Adipocyte (in vitro differentiated cells): Measurements from ENCODE around the gene SMARCC2.

Experiments
- DNase-seq: peaks from one replicate; pipeline ENCODE4 v3.0.0-alpha.2; 2015; ENCODE audit warnings: low read depth
- H3K27me3 ChIP-seq: replicated peaks from 2 replicates; pipeline ENCODE4 v1.7.0; 2013; ENCODE audit warnings: mild to moderate bottlenecking, low read length, moderate library complexity; ENCODE audit not compliant: control insufficient read depth, insufficient read depth
- H3K36me3 ChIP-seq: 2 replicates; pipeline ENCODE4 v1.7.0; 2013; ENCODE audit warnings: low read length, mild to moderate bottlenecking, moderate library complexity; ENCODE audit not compliant: control insufficient read depth, insufficient read depth, severe bottlenecking
- H3K4me1 ChIP-seq: 2 replicates; pipeline ENCODE4 v1.7.0; 2013; ENCODE audit warnings: mild to moderate bottlenecking, low read length, moderate library complexity; ENCODE audit not compliant: control insufficient read depth, insufficient read depth
- H3K4me3 ChIP-seq: 2 replicates; pipeline ENCODE4 v1.7.0; 2013; ENCODE audit warnings: mild to moderate bottlenecking, low read length, moderate library complexity
- H3K9ac ChIP-seq: 2 replicates; pipeline ENCODE4 v1.7.0; 2013; ENCODE audit warnings: mild to moderate bottlenecking, low read length, moderate library complexity
- H3K9me3 ChIP-seq: 2 replicates; pipeline ENCODE4 v1.7.0; 2013; ENCODE audit warnings: mild to moderate bottlenecking, low read length, moderate library complexity; ENCODE audit not compliant: control insufficient read depth

SMARCC2 gene

DNA sequence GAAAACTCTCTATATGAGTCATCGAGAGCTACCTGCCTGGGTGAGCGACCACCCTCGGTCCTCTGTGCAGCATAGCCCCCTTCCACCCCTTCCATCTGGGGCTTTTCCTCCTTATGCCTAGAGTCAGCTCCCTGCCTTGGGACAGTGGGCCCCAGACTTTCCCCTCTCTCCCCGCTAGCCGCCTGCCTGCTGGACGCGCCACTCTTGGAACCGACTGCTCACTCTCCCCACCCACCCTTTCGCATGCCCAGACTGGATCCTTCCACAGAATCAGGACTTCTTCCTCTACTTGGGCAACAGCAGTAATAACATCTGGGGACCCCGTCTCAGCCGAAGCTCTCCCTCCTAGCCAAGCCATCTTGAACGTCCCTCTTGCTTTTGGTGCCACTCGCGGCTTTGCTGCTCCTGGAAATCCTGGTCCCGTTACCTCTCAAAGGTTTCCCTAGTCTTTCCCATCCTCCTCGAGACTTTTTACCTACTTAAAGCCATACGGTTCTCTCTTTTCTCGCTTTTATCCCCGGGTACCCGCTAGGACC, 60.5 kb downstream of the SMARCC2 start:
- Histone ChIP-seq H3K36me3 (peaks cover 35% of the 10 kb centered on the region), H3K4me3 (peak overlapping the region; percentile 96), H3K27me3 (no peaks in the 10 kb centered on the region), H3K9ac (peak overlapping the region; percentile 98), H3K9me3 (no peaks in the 10 kb centered on the region), H3K4me1 (peaks cover 38% of the 10 kb centered on the region)
- peak; percentile 68 for DNase-seq

DNA sequence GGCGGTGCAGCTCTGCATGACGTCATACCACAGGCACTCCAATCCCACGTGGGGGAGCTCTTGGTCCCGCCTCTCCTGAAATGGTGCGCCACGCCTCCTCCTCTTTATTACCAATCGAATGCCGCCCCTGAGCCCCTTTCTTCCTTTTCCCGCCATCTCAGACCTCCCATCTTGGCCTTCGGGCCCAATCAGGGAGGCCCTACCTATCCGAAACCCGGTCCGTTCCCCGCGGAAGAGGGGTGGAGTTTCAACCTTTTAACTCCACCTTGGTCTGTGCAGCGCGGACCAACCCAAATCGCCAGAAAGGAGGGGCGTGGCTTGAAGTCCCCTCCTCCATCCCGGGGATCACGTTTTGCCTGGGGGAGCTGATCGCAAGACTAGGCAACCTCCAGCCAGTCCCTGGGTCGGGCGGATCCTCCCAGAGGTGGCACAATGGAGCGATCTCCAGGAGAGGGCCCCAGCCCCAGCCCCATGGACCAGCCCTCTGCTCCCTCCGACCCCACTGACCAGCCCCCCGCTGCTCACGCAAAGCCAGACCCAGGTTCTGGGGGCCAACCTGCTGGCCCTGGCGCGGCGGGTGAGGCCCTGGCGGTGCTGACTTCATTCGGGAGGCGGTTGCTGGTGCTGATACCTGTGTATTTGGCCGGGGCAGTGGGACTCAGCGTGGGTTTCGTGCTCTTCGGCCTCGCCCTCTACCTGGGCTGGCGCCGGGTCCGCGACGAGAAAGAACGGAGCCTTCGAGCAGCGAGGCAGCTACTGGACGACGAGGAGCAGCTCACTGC, 61.2 kb downstream of the SMARCC2 start, which contains the start of gene ESYT1:
Gene ESYT1 (plus strand): TSS at position 380 of the 782 bp plus-strand sequence. CDS start 53 bp downstream, at position 433.
- H3K9me3 ChIP-seq, result no peaks in the 10 kb centered on the region
- H3K36me3 ChIP-seq, result peaks cover 28% of the 10 kb centered on the region
- H3K9ac ChIP-seq, result peak within 1 kb of the TSS; percentile 98
- H3K27me3 ChIP-seq, result no peaks in the 10 kb centered on the region
- peak; percentile 100 for DNase-seq
- peak within 1 kb of the TSS; percentile 96 for H3K4me3 ChIP-seq
- peaks cover 38% of the 10 kb centered on the region for H3K4me1 ChIP-seq

DNA sequence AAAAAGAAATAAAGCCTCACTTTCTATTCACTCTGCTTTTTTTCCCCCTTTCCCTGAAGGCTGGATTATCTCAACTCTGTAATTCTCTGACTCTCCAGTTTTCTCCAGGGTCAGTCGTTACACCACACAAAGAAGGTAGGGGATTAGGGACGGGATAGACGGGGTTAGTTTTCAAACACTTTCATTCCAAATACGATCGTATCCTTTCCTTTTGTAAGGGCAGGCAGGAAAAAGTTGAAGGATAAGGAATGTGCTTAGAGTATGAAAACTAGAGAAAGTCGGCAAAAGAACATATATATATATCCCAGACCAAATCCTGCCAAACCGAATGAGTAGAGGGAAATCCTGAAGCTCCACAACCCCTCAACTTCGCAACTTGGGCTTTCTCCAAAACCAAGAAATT, 61.8 kb downstream of the SMARCC2 start:
- Histone ChIP-seq H3K4me1 (peaks cover 44% of the 10 kb centered on the region), H3K9ac (peak overlapping the region; percentile 83), H3K9me3 (no peaks in the 10 kb centered on the region), H3K4me3 (peak overlapping the region; percentile 79), H3K27me3 (no peaks in the 10 kb centered on the region), H3K36me3 (peaks cover 23% of the 10 kb centered on the region)
- no peak for DNase-seq

DNA sequence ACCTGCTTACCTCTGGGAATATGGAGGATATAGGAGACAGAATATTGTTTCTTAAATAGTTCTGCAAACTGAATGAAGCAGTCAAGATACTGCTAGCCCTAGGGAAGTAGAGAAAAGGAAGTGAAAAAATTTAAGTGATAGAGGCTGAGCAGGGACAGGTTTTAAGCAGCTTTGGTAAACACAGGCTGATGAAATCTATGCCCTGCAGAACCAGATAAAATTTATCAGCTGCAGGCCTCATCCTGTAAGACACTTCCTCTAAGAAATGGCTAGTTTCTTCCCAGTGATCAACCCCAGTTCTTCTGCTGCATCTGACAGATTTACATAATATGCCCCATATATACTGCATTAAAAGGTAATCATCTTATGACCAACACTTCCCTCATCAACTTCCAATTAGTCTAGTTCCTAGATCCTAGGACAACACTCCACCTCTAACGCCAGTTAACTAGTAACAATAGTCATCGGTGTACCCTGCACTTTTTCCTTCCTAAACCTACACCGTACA, 62.5 kb downstream of the SMARCC2 start:
- Histone ChIP-seq H3K27me3 (no peaks in the 10 kb centered on the region), H3K9me3 (no peaks in the 10 kb centered on the region), H3K4me3 (peak overlapping the region; percentile 79), H3K36me3 (peaks cover 21% of the 10 kb centered on the region), H3K4me1 (peaks cover 45% of the 10 kb centered on the region), H3K9ac (peak overlapping the region; percentile 83)
- no peak for DNase-seq

DNA sequence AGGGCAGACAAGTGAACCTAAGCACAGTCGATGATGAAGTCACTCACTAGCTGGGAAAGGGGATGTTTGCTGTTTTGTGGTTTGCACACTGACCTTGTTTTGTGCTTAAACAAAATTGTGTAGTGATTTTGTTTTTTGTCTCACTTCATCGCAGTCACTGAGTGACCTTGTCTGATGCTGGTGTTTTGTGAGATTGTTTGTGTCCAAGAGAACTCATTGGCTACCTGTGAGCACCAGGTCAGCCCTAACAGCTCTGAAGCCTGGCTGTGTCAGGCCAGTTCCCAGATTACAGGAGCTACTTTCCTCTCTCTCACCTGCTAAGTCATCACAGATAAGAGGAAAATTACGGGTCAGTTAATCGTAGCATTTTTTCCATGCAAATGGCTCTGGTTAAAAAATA, 65.2 kb downstream of the SMARCC2 start:
- DNase-seq, result no peak
- H3K4me1 ChIP-seq, result peaks cover 47% of the 10 kb centered on the region

DNA sequence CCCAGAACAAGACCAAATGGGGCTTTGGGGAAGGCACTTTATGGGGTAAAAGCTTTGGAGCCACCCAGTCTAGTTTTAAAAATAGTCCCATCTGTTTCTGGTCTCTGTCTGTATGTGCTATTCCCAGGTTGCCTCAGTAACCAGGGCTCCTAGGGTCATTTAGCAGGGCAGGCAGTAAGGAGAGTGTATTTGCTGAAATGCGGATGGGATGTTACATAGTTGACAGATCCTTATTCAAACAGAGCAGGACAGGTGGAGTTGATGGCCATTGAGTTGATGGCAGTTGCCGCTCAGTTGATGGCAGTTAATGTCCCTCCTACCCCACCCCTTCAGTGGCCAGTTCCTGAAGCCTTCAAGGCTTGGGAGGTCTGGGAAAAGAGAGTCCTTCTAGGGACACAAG, 66.6 kb downstream of the SMARCC2 start:
- Histone ChIP-seq H3K36me3 (peaks cover 22% of the 10 kb centered on the region), H3K9ac (no peak overlapping the region), H3K27me3 (no peaks in the 10 kb centered on the region), H3K4me1 (peaks cover 57% of the 10 kb centered on the region), H3K9me3 (no peaks in the 10 kb centered on the region), H3K4me3 (no peak overlapping the region)
- no peak for DNase-seq

More for the DNA sequence above, 65.2 kb downstream of the SMARCC2 start:
- Histone ChIP-seq H3K9me3 (no peaks in the 10 kb centered on the region), H3K36me3 (peaks cover 20% of the 10 kb centered on the region), H3K9ac (no peak overlapping the region), H3K4me3 (no peak overlapping the region), H3K27me3 (no peaks in the 10 kb centered on the region)

DNA sequence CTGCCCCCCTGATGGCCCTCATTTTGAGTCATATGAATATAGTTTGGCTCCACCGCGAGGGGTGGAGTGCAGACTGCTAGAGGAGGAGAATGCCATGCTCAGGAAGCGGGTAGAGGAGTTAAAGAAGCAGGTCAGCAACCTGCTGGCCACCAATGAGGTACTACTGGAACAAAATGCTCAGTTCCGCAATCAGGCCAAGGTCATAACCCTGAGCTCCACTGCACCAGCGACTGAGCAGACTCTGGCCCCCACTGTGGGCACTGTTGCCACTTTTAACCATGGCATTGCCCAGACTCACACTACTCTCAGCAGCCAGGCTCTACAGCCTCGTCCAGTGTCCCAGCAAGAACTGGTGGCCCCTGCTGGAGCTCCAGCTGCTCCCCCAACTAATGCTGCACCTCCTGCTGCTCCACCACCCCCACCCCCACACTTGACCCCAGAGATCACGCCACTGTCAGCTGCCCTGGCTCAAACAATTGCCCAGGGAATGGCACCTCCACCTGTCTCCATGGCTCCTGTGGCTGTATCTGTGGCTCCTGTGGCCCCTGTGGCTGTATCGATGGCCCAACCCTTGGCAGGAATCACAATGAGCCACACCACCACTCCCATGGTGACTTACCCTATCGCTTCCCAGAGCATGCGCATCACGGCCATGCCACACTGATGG, 67.9 kb downstream of the SMARCC2 start:
- Histone ChIP-seq H3K4me1 (peaks cover 44% of the 10 kb centered on the region), H3K27me3 (no peaks in the 10 kb centered on the region), H3K4me3 (no peak overlapping the region), H3K36me3 (peaks cover 23% of the 10 kb centered on the region), H3K9ac (no peak overlapping the region), H3K9me3 (no peaks in the 10 kb centered on the region)
- DNase-seq, result no peak

DNA sequence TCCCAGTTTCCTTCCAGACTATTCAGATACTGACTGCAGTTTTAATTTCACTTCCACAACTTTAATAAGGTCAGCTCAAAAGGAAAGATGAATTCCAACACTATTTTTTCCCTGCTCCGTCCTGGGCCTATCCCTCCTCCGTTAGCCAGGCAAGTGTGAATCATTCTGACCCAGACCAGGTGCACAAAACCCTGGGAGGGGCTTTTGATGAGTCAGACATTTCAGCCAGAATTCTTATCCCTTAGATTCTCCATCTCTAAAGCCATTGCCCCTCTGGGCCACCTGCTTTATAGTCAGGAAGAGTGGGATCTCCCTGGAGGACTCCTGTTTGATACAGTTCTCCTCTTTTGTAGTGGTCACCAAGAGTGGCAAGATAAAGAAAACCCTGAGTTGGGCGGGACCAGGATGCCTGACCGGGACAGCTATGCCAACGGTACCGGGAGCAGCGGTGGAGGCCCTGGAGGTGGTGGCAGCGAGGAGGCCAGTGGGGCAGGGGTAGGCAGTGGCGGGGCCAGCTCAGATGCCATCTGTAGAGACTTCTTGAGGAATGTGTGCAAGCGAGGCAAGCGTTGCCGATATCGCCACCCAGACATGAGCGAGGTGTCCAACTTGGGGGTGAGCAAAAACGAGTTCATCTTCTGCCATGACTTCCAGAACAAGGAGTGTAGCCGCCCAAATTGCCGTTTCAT, 69.0 kb downstream of the SMARCC2 start:
- no peak for DNase-seq
- H3K4me1 ChIP-seq, result peaks cover 36% of the 10 kb centered on the region
- peak overlapping the region; percentile 51 for H3K4me3 ChIP-seq
- no peaks in the 10 kb centered on the region for H3K27me3 ChIP-seq
- H3K9me3 ChIP-seq, result no peaks in the 10 kb centered on the region
- peaks cover 23% of the 10 kb centered on the region for H3K36me3 ChIP-seq
- H3K9ac ChIP-seq, result peak overlapping the region; percentile 97

DNA sequence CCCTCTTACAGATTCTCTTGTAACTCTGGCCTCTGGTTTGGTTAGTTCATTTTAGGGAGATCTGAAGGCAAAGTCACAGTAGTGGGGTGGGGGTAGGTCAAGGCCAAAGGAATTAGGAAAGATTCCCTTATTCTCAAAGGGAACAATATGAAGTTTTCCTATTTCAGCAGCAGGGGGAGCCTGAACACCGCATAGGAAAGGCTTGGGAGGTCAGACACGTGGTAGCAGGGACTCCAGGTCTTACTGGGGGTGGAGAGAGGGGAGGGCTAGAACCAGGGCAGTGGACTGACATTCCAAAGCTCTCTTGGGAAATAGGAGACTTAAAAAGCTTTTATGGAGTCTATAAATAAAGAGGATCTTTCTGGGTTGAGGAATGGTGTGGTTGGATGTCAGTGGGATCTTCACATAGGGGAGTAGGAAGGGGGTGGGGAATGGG, 69.9 kb downstream of the SMARCC2 start:
- Histone ChIP-seq H3K27me3 (no peaks in the 10 kb centered on the region), H3K9me3 (no peaks in the 10 kb centered on the region), H3K36me3 (peaks cover 23% of the 10 kb centered on the region), H3K9ac (peak overlapping the region; percentile 97), H3K4me3 (peak overlapping the region; percentile 94), H3K4me1 (peaks cover 28% of the 10 kb centered on the region)
- peak; percentile 95 for DNase-seq

DNA sequence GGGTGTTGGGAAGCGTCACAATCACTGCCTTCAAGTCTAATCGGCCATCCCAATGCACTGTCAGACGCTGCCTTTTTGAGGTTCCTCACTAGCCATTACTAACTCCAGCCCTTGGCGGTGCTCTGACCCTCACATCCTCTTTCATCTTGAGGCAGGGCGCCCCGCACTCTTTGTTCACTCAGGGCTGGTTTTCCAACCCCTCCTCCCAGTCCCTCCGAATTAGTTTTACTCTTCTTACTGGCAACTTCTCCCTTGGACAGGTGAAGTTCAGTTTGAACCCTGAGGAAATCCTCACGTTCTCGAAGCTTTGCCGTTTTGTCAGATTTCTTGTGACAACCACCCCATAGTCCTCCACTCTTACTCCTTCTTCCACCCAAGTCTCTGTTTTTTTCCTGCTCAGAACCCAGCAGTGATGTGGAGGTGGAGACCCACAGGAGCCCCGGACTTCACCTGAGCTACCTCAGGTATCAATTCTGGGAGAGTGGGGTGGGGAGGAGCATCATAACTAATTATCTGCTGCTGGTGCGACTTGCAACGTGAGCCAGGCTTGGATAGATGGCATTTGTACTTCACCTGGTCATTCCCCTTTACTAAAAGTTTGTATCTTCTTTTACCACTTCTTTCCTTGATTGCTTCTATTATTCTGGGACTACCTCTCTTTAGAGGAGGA, 70.5 kb downstream of the SMARCC2 start:
- Histone ChIP-seq H3K36me3 (peaks cover 24% of the 10 kb centered on the region), H3K4me1 (peaks cover 28% of the 10 kb centered on the region), H3K9ac (peak overlapping the region; percentile 97), H3K4me3 (peak overlapping the region; percentile 94), H3K27me3 (no peaks in the 10 kb centered on the region), H3K9me3 (no peaks in the 10 kb centered on the region)
- no peak for DNase-seq
